BLaER1 treated with 17β-estradiol and CSF1 and Interleukin-3, amounts not matched to agents 10 nM and 100 nM (cell line): ENCODE measurements around the gene NOMO2.
"Not testable (repeated sequence)": the region's sequence is repeated elsewhere in the genome, so short reads cannot be mapped to it uniquely, and the experiment has no call there.

Experiments
- H3K27ac ChIP-seq, 11 experiments: shearing (Covaris generic); formaldehyde crosslinking; 2 replicates each; pipeline ENCODE4 v1.8.1; 2022
- H3K27me3 ChIP-seq, 11 experiments: shearing (Covaris generic); formaldehyde crosslinking; 2 replicates each; pipeline ENCODE4 v1.8.1; 2022
- H3K36me3 ChIP-seq, 11 experiments: shearing (Covaris generic); formaldehyde crosslinking; 2 replicates each; pipeline ENCODE4 v1.8.1; 2022
- H3K4me1 ChIP-seq, 10 experiments: shearing (Covaris generic); formaldehyde crosslinking; 2 replicates each; pipeline ENCODE4 v1.8.1; 2022
- H3K4me2 ChIP-seq, 11 experiments: shearing (Covaris generic); formaldehyde crosslinking; 2 replicates each; pipeline ENCODE4 v1.8.1; 2022
- H3K4me3 ChIP-seq, 10 experiments: shearing (Covaris generic); formaldehyde crosslinking; 2 replicates each; pipeline ENCODE4 v1.8.1; 2022
- H3K9ac ChIP-seq, 11 experiments: shearing (Covaris generic); formaldehyde crosslinking; 2 replicates each; pipeline ENCODE4 v1.8.1; 2022
- H3K9me3 ChIP-seq, 11 experiments: shearing (Covaris generic); formaldehyde crosslinking; replicated peaks in 1 of 11; 2 replicates each; pipeline ENCODE4 v1.8.1; 2022
- H4K20me1 ChIP-seq, 11 experiments: shearing (Covaris generic); formaldehyde crosslinking; 2 replicates each; pipeline ENCODE4 v1.8.1; 2022

The NOMO2 gene

DNA sequence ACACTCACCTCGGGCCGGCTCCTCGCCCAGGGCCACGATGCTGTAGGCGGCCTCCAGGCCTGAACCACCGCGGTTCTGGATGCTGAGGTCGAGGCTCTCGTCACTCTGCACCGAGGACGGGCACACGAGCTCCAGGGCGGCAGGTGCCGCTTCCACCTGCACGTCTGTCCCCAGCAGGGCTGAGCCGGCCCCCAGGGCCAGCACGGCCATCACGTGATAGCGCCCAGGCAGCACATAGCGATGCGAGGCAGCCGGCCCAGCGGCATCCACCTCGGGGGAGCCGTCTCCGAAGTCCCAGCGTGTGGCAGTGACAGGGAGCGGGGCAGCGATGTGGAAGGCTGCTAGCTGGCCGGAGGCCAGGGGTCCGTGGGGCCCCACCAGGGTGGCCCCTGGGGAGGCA lies 167.5 kb downstream of the NOMO2 start:
- H3K27me3 ChIP-seq, H3K4me2 ChIP-seq, H3K36me3 ChIP-seq, H3K4me3 ChIP-seq, H3K9ac ChIP-seq, H3K9me3 ChIP-seq, H3K27ac ChIP-seq, H3K4me1 ChIP-seq, H4K20me1 ChIP-seq: not testable (repeated sequence)

DNA sequence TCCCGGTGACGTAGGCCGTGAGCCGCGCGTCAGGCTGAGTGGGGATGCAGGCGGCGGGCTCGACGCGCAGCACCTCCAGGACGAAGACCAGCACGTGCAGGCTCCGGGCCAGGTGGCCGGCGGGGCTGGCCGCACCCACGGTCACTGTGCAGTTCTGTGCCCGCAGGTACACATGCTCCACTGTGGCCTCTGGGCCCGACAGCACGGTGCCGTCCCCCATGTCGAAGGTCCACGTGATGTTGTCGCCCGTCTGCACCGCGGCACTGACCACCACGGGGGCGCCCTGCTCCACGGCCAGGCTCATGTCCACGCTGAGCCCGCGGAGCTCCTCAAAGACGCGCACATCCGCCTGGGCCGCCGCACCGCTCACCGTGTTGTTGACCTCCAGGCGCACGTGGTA lies 174.1 kb downstream of the NOMO2 start:
- H3K27ac ChIP-seq, result not testable (repeated sequence)

DNA sequence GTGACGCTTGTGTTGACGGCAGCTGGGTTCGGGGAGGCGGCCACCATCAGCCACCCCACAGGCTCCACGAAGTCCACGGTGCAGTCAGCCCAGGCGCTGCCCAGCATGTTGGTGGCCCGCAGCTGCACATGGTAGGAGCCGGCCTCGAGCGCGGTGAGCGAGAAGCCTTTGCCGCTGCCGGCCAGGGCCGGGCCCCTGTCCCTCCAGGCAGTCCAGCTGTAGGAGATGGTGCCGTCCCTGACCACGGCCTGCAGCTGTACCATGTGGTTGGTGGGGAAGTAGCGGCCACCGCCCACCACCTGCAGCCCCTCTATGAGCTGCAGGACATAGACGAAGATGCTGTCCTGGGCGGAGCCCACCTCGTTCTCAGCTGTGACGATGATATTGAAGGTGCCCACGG lies 175.4 kb downstream of the NOMO2 start:
- not testable (repeated sequence) for H3K27ac ChIP-seq, H4K20me1 ChIP-seq

More for the DNA sequence above, 174.1 kb downstream of the NOMO2 start:
- H4K20me1 ChIP-seq, H3K4me2 ChIP-seq, H3K27me3 ChIP-seq, H3K9ac ChIP-seq, H3K36me3 ChIP-seq, H3K9me3 ChIP-seq, H3K4me1 ChIP-seq, H3K4me3 ChIP-seq: not testable (repeated sequence)

DNA sequence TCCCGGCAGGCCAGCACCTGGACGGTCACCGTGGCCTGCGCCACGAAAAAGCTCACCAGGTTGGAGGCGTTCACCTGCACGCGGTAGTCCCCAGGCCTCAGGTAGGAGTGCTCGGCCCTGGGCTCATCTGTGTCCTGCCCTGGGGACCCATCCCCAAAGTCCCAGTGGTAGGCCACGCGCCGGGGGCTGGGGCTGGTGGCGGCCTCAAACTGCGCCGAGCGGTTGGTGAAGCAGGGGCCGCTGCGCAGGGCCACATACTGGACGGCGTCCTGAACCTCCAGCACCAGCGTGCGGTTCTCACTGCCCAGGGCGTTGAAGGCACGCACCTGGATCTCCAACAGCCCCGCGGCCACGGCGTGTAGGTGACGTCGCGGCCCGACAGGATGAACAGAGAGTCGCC lies 176.6 kb downstream of the NOMO2 start:
- not testable (repeated sequence) for H3K9ac ChIP-seq, H3K4me1 ChIP-seq, H3K36me3 ChIP-seq, H3K27me3 ChIP-seq, H4K20me1 ChIP-seq, H3K9me3 ChIP-seq, H3K27ac ChIP-seq, H3K4me2 ChIP-seq, H3K4me3 ChIP-seq

More for the DNA sequence above, 175.4 kb downstream of the NOMO2 start:
- not testable (repeated sequence) for H3K4me1 ChIP-seq, H3K27me3 ChIP-seq, H3K4me3 ChIP-seq, H3K4me2 ChIP-seq, H3K9ac ChIP-seq, H3K36me3 ChIP-seq, H3K9me3 ChIP-seq

DNA sequence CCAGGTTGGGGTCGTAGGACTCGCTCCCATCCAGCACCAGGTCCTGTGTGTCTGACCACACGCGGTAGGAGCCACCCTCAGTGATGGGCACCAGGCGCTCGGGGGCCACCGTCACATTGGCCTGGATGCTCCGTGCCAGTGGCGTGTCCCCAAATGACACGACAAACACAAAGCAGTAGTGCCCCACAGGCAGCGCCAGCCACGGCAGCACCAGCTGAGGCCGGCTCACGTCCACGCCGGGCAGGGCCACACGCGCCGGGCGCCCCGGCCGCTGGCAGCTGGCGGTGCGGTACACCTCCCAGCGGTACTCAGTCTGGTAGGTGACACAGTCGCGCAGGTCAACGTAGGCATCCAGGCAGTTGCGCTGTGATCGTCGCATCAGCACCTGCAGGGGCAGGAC lies 177.0 kb downstream of the NOMO2 start:
- not testable (repeated sequence) for H3K4me1 ChIP-seq, H3K36me3 ChIP-seq, H3K9me3 ChIP-seq, H3K27ac ChIP-seq, H3K4me3 ChIP-seq, H4K20me1 ChIP-seq, H3K9ac ChIP-seq, H3K4me2 ChIP-seq, H3K27me3 ChIP-seq

DNA sequence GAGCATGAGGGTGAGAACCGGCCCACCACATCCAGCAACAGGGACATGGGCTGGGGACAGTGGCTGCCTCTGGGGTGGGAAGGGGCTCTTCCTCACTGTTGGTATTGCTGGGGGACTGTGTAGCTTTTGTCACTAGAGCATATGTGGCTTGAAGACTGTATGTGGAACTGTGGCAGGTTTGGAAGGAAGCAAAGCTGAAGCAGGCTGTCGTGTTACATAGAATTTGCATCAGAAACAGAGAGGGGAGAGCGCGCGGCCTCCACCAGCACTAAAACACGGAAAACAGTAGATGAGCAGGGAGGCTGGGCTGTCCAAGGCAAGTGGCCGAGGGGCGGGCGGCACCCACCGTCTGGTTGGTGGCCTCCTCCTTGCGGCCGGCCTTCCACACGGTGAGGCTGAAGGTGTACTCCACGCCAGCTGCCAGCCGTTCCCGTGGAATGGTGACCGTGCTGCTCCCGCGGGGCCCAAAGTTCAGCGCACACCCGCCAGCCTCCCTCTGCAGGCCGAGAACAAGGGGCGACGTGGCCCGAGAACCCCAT lies 177.7 kb downstream of the NOMO2 start:
- not testable (repeated sequence) for H3K4me2 ChIP-seq, H3K36me3 ChIP-seq, H3K9me3 ChIP-seq, H3K27ac ChIP-seq, H3K4me1 ChIP-seq, H3K9ac ChIP-seq, H3K4me3 ChIP-seq, H4K20me1 ChIP-seq, H3K27me3 ChIP-seq

DNA sequence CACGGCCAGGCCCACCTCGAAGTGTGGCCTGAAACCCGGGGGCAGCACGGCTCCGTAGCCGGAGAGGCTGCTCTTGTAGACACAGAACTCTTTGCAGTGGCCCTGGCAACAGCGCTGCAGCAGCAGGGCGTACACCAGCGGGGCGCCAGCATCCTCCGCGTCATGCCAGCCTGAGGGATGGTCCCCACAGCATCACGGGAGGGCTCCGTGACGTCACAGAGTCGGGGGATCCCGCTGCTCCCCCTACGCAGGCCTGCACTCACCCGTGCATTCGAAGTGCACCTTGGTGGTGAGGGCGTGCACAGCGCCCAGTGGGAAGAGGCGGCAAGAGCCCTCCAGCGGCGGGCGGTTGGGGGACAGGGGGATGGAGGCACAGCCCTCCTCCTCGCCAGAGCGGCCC lies 179.2 kb downstream of the NOMO2 start:
- H3K4me1 ChIP-seq, H3K27ac ChIP-seq, H3K9me3 ChIP-seq, H3K4me2 ChIP-seq, H4K20me1 ChIP-seq, H3K27me3 ChIP-seq, H3K4me3 ChIP-seq, H3K36me3 ChIP-seq, H3K9ac ChIP-seq: not testable (repeated sequence)
